HL-60 (cell line): ENCODE data around the gene FOCAD.

Experiments
- CTCF ChIP-seq: IDR thresholded peaks from one replicate; pipeline ENCODE4 v1.5.1; 2011; ENCODE audit warnings: low read length, control low read depth, inconsistent platforms; ENCODE audit not compliant: insufficient read depth
- POLR2AphosphoS5 ChIP-seq: IDR thresholded peaks from 2 replicates; pipeline ENCODE4 v1.6.1; 2012; ENCODE audit warnings: low read depth
- REST ChIP-seq: IDR thresholded peaks from 2 replicates; pipeline ENCODE4 v1.6.1; 2012; ENCODE audit warnings: low read depth; ENCODE audit not compliant: insufficient replicate concordance

- TF ChIP-seq CTCF (no peak), POLR2AphosphoS5 (no peak), REST (no peak)
These were observed 230.5 kb downstream of the FOCAD start for GRCh38 chr9:20914556-20914955.
